Activated T-helper 17 cell treated with anti-CD3 and anti-CD28 coated beads, Interleukin-2, amount 50 U/mL, for 72 hours (primary cell): Measurements from ENCODE around the gene SPTBN5. TPM values are rescaled to one million over a fixed set of nuclear protein-coding genes. Genes with fewer than 3 reads are reported as not detected.

ENCODE experiments used
- ATAC-seq: fragments of 150-1000 bp; cut with Tn5 transposase; replicated peaks from 2 replicates; pipeline ENCODE4 v1.10.0; 2021; ENCODE audit warnings: mild to moderate bottlenecking, moderate library complexity
- H3K27ac Mint-ChIP-seq: one replicate; pipeline ENCODE4 v1.8.0; 2022; ENCODE audit warnings: mixed read lengths
- H3K27me3 Mint-ChIP-seq: one replicate; pipeline ENCODE4 v1.8.0; 2022; ENCODE audit warnings: mixed read lengths
- H3K36me3 Mint-ChIP-seq: one replicate; pipeline ENCODE4 v1.8.0; 2022; ENCODE audit warnings: low read depth, mild to moderate bottlenecking, mixed read lengths
- H3K4me1 Mint-ChIP-seq: one replicate; pipeline ENCODE4 v1.8.0; 2022; ENCODE audit warnings: mixed read lengths
- H3K4me3 Mint-ChIP-seq: one replicate; pipeline ENCODE4 v1.8.0; 2022; ENCODE audit warnings: mild to moderate bottlenecking, mixed read lengths
- H3K9me3 Mint-ChIP-seq: one replicate; pipeline ENCODE4 v1.8.0; 2022; ENCODE audit warnings: mixed read lengths
- total RNA-seq, 2 donors: library from RNA; stranded (reverse); gene quantifications; one replicate each; pipeline ENCODE4 v1.2.3, GENCODE V29; 2022

The SPTBN5 gene
- total RNA-seq, 2 donors from 2014 or later = 2.4 to 4.9 TPM

DNA sequence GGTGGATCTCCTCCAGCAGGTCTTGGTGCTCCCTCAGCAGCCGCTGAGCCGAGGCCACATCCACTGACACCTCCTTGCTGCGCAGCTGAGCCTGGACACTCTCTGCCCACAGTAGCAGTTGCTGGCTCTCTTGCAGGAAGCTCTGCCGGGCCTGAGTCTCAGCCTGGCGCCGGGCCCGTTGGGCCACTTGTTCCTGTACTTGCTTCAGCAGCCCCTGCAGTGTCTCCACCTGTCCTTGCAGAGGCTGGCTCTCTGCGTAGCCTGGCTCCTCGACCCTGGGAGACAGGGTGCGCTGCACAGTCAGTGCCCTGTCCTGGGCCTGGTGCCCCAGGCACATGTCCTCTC is 15.5 kb downstream of the SPTBN5 start:
- H3K4me1 Mint-ChIP-seq = peaks cover 4% of the 10 kb centered on the region
- peaks cover 10% of the 10 kb centered on the region for H3K27me3 Mint-ChIP-seq
- H3K4me3 Mint-ChIP-seq = no peak overlapping the region
- no peak for ATAC-seq
- H3K36me3 Mint-ChIP-seq = no peaks in the 10 kb centered on the region
- no peaks in the 10 kb centered on the region for H3K9me3 Mint-ChIP-seq
- no peak overlapping the region for H3K27ac Mint-ChIP-seq

DNA sequence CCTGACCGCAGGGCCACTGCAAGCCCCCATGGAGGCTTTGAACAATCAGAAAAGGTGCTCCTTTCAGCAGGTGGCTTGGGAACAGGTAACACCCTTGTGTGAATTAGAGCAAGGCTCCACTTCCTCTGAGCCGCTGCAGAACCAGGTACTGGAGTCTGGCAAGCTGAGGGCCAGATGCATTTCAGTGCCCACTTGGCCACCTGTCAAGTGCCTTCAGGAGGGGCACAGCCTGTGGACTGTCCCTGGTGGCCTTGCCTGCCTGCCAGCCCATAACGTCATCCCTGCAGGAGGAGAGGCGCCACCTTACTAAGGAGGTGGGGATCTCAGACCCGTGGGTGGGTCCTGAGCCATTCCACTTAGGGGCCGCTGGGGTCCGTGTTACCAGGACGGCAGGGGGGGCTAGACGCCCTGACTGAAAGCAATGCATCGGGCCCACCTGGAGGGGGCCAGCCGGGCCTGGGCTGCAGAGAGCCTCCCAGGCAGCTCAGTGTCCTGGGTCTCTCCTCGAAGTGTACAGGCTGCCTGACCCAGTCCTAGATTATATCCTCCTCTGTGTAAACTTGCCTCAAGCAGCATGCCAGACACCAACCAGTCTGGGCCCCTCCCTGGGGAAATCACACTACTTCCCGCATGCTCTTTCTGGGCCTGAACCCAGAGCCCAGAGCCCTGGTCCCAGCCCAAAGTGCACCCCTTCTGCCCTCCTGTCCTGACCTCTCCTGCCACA is 16.1 kb downstream of the SPTBN5 start:
- Mint-ChIP-seq H3K4me3 (no peak overlapping the region), H3K9me3 (no peaks in the 10 kb centered on the region), H3K27me3 (peaks cover 10% of the 10 kb centered on the region), H3K4me1 (peaks cover 6% of the 10 kb centered on the region), H3K27ac (no peak overlapping the region), H3K36me3 (no peaks in the 10 kb centered on the region)
- ATAC-seq = no peak

DNA sequence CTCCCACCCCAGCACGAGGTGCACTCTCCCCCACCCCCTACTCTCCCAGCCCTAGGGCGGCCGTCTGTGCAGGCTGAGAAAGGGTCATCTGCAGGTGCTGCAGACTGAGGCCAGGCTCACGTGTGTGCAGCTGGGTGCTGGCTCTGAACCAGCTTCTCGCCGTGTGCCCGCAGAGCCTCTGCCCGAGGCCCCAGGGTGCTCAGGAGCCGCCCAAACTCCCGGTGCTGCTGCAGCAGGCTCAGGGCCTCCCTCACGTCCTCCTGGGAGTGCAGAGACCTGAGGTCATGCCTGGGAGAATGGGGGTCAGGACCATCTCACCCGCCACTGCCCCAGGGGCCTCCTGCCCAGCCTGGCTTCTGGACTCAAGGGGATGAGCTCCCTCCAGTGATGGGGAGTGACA is 17.2 kb downstream of the SPTBN5 start:
- H3K27ac Mint-ChIP-seq = no peak overlapping the region
- no peak for ATAC-seq
- H3K4me3 Mint-ChIP-seq = no peak overlapping the region
- H3K9me3 Mint-ChIP-seq = no peaks in the 10 kb centered on the region
- H3K4me1 Mint-ChIP-seq = peaks cover 12% of the 10 kb centered on the region
- no peaks in the 10 kb centered on the region for H3K36me3 Mint-ChIP-seq
- peaks cover 10% of the 10 kb centered on the region for H3K27me3 Mint-ChIP-seq

DNA sequence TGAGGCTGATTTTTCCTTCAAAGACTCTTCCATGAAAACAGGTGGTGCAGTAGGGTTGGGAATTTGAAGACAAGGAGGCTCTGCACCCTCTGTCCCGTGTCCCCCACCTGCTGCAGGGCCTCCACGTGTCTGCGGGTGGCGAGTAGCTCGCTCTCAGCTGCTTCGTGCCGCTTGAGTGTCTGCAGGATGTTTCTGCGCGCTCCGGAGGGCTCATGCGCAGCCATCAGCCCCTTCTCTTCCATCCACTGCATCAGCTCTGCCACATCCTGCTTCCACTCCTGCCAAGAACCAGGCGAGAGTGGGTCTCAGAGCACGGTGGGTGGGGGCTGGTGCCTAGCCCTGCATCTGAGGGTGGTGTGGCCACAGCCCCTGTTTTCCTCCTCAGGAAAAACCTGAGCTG is 17.8 kb downstream of the SPTBN5 start:
- no peak overlapping the region for H3K27ac Mint-ChIP-seq
- H3K4me1 Mint-ChIP-seq = peaks cover 11% of the 10 kb centered on the region
- no peak overlapping the region for H3K4me3 Mint-ChIP-seq
- no peaks in the 10 kb centered on the region for H3K36me3 Mint-ChIP-seq
- no peak for ATAC-seq
- H3K27me3 Mint-ChIP-seq = peaks cover 5% of the 10 kb centered on the region
- H3K9me3 Mint-ChIP-seq = no peaks in the 10 kb centered on the region

DNA sequence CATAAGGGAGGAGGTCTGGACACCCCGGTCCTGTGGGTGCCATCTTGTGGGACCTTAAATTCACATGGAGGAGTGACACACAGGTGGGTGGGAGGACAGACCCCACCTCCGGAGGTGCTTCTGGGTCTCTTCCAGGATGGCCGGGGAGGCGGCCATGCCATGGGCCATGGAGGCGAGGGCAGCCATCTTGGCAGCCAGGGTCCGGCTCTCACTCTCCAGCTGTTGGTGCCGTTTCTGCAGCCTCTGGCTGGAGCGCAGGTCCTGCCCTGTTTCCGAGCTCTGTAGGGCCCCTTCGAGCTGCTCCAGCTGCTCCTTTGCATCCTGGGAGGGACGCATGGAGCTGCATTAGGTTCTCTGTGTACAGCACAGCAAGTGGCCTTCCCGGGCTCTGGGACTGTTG is 19.1 kb downstream of the SPTBN5 start:
- no peaks in the 10 kb centered on the region for H3K36me3 Mint-ChIP-seq
- H3K4me3 Mint-ChIP-seq = no peak overlapping the region
- no peaks in the 10 kb centered on the region for H3K27me3 Mint-ChIP-seq
- ATAC-seq = no peak
- no peaks in the 10 kb centered on the region for H3K9me3 Mint-ChIP-seq
- no peak overlapping the region for H3K27ac Mint-ChIP-seq
- H3K4me1 Mint-ChIP-seq = peaks cover 19% of the 10 kb centered on the region

DNA sequence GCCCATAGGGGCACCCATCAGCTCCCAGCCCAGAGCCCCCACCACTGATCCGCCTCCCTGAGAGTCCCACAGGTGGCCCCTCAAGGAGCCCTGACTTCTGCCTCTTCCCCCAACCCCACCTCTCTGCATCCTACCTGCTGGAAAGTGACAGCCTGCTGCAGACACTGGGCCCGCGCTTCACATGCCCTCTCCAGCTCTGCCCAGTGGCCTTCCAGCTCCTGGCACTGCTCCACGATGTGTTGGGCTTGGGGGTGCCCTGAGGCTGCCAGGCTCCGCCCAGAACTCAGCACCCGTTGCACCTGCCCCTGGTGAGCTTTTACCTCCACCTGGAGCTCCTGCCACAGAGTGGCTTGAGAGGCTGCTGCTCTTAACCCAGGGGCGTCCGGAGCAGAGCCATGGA is 20.1 kb downstream of the SPTBN5 start:
- Mint-ChIP-seq H3K4me3 (no peak overlapping the region), H3K4me1 (peaks cover 22% of the 10 kb centered on the region), H3K27me3 (no peaks in the 10 kb centered on the region), H3K36me3 (no peaks in the 10 kb centered on the region), H3K27ac (peak overlapping the region; percentile 64), H3K9me3 (no peaks in the 10 kb centered on the region)
- ATAC-seq = no peak

DNA sequence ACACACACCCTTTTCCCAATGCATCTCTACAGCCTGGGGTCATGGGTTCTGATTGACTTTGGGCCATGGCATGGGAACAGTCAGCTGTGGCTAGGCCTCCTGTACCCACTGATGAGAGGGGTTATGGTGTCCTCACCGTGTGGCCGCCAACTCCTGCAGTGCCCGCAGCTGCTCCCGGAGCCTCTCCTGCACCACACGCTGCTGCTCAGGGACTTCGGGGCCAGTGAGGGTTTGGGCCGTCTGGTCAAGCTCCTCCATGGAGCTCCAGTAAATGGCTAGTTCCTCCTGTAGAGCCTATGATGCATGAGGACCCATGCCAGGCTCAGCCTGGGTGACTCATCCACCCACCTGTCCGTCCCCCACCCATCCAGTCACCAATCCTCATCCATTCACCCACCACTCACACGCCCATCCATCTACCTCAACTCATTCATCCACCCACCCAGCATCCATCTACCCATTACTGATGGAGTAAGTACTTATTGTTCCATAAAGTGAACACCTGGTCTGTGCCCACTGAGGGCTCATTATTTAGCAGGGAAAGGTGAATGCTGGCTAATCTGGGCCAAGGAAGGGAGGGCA is 21.6 kb downstream of the SPTBN5 start:
- peak overlapping the region; percentile 64 for H3K27ac Mint-ChIP-seq
- peaks cover 23% of the 10 kb centered on the region for H3K4me1 Mint-ChIP-seq
- H3K27me3 Mint-ChIP-seq = no peaks in the 10 kb centered on the region
- H3K4me3 Mint-ChIP-seq = no peak overlapping the region
- no peaks in the 10 kb centered on the region for H3K9me3 Mint-ChIP-seq
- ATAC-seq = no peak
- no peaks in the 10 kb centered on the region for H3K36me3 Mint-ChIP-seq

DNA sequence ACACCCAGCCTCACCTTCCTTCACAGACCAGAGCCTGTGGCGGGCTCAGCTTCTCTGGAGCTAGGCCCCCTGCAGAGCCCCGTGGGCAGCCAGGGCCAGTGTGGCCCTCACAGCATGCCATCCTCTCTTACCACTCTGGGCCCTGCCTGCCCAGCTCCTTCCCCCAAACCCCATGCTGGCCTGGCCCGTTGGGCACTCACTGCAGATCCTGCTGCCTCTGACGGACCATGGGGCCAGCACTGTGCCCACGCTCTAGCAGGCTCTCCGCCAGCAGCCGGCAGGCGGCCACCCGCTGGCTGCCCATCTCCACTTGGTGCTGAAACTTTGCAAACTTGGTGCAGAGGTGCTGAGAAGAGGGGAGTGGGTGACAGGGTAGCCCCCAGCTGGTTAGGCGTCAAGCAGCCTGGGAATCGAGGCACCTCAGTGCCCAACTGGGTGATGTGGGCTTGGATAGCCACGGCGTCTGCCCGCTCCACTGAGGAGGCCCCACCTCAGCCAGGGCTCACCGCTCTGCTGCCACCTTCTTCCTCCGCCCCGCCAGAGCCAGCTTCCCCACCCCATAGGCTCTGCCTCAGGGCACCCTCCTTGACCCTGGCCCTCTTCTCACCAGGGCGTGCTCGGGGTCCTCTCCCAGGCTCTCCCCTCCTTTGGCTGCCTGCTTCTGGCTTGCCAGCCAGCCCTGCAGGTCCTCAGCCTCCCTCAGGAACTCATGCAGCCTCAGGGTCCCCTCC is 22.5 kb downstream of the SPTBN5 start:
- peaks cover 23% of the 10 kb centered on the region for H3K4me1 Mint-ChIP-seq
- H3K27ac Mint-ChIP-seq = peak overlapping the region; percentile 85
- ATAC-seq = no peak
- no peaks in the 10 kb centered on the region for H3K27me3 Mint-ChIP-seq
- no peaks in the 10 kb centered on the region for H3K36me3 Mint-ChIP-seq
- peak overlapping the region; percentile 50 for H3K4me3 Mint-ChIP-seq
- H3K9me3 Mint-ChIP-seq = no peaks in the 10 kb centered on the region

DNA sequence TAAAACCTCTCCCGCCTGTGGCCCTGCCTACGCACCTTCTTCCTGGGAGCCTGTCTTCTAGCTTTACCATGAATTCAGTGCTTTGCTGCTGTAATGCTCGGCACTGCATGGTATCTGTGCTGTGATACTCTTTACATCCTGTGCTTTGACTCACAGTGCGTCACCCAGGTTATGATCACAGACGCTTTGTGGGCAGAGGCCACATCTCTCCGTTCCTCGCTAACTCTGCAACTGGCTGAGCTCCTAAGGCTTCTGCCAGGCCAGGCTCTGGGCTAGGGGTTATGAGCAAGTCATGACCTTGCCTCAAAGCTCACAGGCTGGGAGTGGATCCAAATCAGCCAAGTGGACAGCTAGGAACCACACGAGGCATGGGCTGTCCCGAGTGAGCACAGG is 23.2 kb downstream of the SPTBN5 start:
- Mint-ChIP-seq H3K9me3 (no peaks in the 10 kb centered on the region), H3K27me3 (no peaks in the 10 kb centered on the region), H3K36me3 (no peaks in the 10 kb centered on the region), H3K27ac (peak overlapping the region; percentile 85), H3K4me1 (peaks cover 23% of the 10 kb centered on the region), H3K4me3 (peak overlapping the region; percentile 50)
- ATAC-seq = peak; percentile 99

DNA sequence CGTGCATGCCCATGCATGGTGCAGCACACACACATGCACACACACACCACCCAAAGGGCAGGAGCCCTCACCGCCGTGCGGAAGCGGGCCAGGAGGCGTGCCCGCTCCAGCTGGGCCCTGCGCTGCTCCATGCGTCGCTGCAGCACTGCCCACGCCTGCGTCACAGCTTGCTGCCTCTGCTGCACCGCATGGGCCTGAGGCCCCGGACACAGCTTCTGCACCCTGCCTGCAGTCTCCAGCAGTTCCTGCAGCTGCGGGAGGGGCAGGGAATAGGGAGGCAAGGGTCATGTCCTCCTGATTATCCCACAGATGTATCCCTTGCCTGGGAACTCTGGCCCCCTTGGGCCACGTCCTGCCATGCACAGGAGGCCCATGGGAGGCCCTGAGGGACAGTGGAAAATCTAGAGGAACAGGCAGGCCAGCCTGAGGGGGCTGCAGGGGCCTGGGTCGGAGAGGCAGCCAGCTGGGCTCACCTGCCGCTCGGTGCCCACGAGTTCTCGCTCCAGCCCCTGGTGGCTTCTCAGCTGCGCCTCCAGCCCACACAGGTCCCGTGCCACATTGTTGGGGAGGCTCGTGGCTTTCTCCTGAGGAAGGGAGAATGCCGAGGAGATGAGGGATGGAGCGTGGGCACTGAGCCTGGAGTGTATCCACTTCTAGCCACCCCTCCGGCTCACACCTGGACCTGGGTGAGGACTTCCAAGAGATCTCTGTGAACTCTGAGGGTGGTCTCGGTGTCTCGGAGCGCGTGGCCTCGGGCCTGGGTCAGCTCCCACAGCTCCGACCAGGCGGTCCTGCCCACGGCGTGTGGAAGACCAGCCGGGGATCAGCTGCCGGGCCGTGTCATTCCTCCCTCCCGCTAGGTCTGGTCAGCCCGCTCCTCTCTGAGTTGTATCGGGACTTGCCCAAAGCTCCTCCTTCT is 23.8 kb downstream of the SPTBN5 start:
- Mint-ChIP-seq H3K27me3 (no peaks in the 10 kb centered on the region), H3K27ac (peak overlapping the region; percentile 85), H3K4me3 (peak overlapping the region; percentile 50), H3K36me3 (no peaks in the 10 kb centered on the region), H3K9me3 (no peaks in the 10 kb centered on the region), H3K4me1 (peaks cover 23% of the 10 kb centered on the region)
- no peak for ATAC-seq

DNA sequence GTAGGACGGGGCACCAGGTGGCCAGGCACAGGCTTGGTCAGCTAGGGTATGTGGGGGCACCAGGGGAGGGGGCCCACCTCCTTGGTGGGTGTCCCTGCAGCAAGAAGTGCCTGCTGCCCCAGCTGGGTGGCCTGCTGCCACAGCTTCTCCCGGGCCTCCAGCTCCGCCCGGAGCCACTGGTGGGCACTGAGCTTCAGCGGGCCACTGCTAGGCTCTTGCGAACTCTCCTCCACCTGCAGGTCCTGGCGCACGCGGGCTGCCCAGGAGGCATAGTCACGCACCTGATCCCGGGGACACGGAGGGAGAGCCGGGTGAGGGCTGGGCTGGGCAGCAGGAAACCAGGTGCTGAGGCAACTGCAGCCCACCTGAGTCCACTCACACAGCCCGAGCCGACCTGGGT is 25.5 kb downstream of the SPTBN5 start:
- H3K9me3 Mint-ChIP-seq = no peaks in the 10 kb centered on the region
- no peak overlapping the region for H3K4me3 Mint-ChIP-seq
- no peak for ATAC-seq
- H3K4me1 Mint-ChIP-seq = peaks cover 23% of the 10 kb centered on the region
- peak overlapping the region; percentile 49 for H3K27ac Mint-ChIP-seq
- no peaks in the 10 kb centered on the region for H3K27me3 Mint-ChIP-seq
- H3K36me3 Mint-ChIP-seq = no peaks in the 10 kb centered on the region

DNA sequence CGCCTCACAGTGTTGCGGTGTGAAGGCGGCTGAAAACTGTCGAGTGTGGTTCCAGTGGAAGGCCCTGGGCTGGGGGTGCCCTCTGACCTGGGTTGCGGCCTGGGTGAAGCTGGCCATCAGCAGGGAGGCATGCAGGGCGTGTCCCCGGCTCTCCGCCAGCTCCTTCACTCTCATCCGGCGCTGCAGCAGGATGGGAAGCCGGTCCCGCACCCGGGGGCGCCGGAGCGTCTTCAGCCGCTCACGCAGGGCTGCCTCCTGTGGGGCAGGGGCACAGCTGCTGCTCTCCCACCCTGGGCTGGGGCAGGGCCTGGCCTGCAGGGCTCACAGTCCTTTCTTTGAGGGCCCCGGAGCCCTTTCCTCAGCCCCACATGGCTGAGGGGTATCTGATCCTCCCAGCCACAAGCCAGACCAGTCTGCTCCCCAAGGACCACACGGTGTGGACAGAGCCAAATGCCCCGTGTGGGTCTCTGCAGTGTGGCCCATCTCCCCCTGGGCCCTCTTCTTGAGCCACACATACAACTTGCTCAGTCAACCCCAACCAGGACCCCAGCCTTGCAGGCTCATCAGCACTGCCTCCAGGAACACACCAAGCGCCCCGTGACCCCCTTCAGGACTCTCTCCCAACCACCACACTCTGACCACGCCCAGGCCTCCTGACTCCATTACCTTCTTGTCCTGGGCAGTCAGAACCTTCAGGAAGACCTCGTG is 26.8 kb downstream of the SPTBN5 start:
- Mint-ChIP-seq H3K27ac (no peak overlapping the region), H3K9me3 (no peaks in the 10 kb centered on the region), H3K4me1 (peaks cover 14% of the 10 kb centered on the region), H3K4me3 (no peak overlapping the region), H3K36me3 (no peaks in the 10 kb centered on the region), H3K27me3 (no peaks in the 10 kb centered on the region)
- no peak for ATAC-seq

DNA sequence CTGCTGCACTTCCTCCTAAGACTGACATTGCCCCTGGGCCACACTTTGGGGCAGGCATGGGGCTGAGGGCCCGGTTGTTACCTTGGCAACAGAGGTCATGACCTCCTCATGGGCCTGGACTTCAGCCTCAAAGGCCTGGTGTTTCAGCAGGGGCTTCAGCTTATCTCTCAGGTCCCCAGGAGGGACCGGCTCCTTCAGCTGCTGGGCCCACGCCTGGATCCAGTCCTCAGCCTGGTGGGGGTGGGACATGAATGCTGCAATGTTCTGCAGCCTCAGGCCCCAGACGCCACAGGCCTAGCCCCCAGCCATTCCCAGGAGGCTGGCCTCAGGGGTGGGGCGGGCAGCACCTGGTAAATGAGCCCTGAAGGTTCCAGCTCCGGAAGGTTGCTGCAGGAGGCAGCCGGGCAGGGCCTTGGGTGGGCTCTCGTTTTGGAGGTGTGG is 27.6 kb downstream of the SPTBN5 start:
- Mint-ChIP-seq H3K9me3 (no peaks in the 10 kb centered on the region), H3K27me3 (no peaks in the 10 kb centered on the region), H3K36me3 (no peaks in the 10 kb centered on the region), H3K4me3 (no peak overlapping the region), H3K27ac (no peak overlapping the region), H3K4me1 (peaks cover 14% of the 10 kb centered on the region)
- ATAC-seq = no peak
